Activated CD4-positive, alpha-beta T cell treated with anti-CD3 and anti-CD28 coated beads for 48 hours (primary cell): ENCODE measurements around the gene CCNL2.
"Not testable (repeated sequence)": the region's sequence is repeated elsewhere in the genome, so short reads cannot be mapped to it uniquely, and the experiment has no call there.

Source experiments
- DNase-seq: peaks from one replicate; pipeline ENCODE4 v3.0.0-alpha.2; 2020

Gene CCNL2

DNA sequence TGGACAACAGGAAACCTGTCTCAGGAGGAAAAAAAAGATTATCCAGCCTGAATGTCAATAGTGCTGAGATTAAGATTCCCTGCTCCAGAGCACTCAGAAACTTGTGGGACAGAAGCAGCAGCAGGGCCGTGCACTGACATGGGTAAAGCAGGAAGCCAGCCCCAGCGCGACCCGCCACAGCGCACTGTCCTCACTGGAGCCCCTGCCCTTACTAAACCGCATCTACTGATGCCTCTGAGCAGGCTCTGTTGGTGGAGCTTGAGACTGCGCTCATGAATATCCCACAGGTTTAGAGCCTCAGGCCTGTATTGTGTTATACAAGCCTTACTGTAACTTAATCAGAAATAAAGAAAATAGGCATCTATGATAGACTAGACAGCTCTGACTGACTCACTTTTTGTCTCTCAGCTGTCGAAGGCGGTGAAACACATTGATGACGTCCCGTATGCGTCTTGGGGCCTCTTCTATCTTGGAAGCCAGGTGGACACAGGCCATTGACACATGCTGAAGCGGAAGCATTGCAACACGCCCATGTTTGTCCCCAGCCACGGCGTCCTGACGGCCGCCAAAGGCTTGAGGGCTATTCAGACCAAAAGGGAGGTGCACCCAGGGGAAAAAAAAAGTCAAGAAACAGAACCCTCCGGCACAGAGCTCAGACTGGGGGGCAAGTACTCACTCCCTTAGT, 1.2 kb downstream of the CCNL2 start:
- no peak for DNase-seq

DNA sequence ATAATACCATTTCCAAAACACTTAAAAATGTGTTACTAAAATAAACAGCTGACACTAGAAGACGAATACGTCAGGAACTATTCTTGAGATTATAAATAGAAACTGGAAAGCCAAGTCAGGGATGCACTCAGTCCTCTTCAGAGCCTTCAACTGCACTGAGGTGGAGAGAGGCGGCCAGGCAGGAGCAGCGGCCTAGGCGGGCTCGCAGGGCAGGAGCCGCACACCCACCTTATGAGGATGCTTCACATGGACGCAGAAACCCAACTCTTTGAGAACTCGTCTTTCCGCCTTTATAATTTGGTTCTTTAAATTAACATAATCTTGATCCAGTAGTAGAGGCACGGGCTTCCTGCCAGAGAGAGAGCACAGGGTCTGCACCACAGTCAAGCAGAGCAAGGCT, 4.0 kb downstream of the CCNL2 start:
- no peak for DNase-seq

DNA sequence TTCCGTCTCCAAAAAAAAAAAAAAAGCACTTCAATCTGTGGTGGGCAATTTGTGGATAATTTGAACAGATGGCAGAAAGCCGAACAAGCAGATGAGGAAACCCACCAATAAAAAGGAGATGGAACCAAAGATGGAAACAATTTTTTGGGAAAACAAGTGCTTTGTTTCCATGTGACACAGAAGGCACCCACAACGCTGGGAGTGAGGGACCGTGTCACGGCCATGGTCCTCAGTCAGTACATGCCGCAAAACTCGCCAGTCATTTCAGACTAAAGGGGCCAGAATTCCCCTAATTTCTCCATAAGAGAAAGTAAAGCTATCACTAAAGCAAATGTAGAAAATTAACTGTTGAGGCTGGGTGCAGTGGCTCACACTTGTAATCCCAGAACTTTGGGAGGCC, 5.0 kb downstream of the CCNL2 start:
- DNase-seq: no peak

- no peak for DNase-seq
These were observed 5.7 kb downstream of the CCNL2 start for GRCh38 chr1:1393428-1393827.

GRCh38 chr1:1393014-1393413, 6.1 kb downstream of the CCNL2 start:
- no peak for DNase-seq

- no peak for DNase-seq
These were observed 7.9 kb downstream of the CCNL2 start for GRCh38 chr1:1391225-1391624.

DNA sequence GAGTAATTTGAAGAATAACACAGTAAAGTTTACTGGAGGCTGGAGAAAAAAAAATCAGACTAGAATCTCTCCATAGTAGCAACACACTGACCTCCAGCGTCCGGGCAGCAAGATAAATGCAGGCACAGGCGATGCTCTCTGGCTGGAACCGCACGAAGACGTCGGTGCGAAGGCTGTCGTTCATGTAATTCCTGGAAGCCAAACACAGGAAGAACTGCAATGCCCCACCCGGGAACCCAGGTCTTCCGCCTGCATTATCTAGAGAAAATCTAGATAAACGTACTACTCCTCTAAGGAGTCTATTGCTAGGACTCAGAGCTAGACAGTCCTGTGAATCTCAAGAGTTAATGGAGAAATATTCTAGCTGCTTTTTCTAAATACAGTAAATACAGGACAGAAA, 8.5 kb downstream of the CCNL2 start:
- no peak for DNase-seq

GRCh38 chr1:1388078-1388472, 11.1 kb downstream of the CCNL2 start:
- no peak for DNase-seq

GRCh38 chr1:1387098-1388077, 11.7 kb downstream of the CCNL2 start:
- no peak for DNase-seq

GRCh38 chr1:1385931-1386330, 13.2 kb downstream of the CCNL2 start:
- DNase-seq: no peak

GRCh38 chr1:1385339-1385738, 13.8 kb downstream of the CCNL2 start:
- not testable (repeated sequence) for DNase-seq

- no peak for DNase-seq
These were observed 17.8 kb downstream of the CCNL2 start for GRCh38 chr1:1381294-1381693.

- no peak for DNase-seq
These were observed 18.3 kb downstream of the CCNL2 start for GRCh38 chr1:1380860-1381259.

GRCh38 chr1:1377540-1378205, 21.5 kb downstream of the CCNL2 start:
- no peak for DNase-seq

GRCh38 chr1:1376551-1377226, 22.4 kb downstream of the CCNL2 start:
- DNase-seq: no peak

- peak; percentile 97 for DNase-seq
These were observed 24.0 kb downstream of the CCNL2 start, which contains the start of gene AURKAIP1 for GRCh38 chr1:1374929-1375662. AURKAIP1 (minus strand) TSS chr1:1375207; CDS start chr1:1374756, 451 bp downstream.

DNA sequence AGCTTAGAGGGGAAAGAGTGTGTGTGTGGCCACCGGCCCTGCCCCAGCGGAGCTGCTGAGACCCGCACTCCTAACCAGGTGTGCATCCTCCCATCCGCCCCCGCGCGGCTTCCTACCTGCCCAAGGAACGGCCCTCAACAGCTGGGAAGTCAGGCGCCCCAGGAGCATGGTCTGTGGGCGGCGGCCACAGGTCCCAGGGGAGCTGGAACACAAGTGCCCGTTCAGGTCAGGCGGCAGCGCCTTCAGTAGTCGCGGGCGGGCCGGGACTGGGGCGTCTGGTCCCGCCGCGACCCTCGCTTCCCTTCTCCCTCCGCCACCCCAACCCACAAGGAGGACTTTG, 24.6 kb downstream of the CCNL2 start:
- DNase-seq: no peak

- DNase-seq: no peak
These were observed 25.1 kb downstream of the CCNL2 start for GRCh38 chr1:1373815-1374588.

DNA sequence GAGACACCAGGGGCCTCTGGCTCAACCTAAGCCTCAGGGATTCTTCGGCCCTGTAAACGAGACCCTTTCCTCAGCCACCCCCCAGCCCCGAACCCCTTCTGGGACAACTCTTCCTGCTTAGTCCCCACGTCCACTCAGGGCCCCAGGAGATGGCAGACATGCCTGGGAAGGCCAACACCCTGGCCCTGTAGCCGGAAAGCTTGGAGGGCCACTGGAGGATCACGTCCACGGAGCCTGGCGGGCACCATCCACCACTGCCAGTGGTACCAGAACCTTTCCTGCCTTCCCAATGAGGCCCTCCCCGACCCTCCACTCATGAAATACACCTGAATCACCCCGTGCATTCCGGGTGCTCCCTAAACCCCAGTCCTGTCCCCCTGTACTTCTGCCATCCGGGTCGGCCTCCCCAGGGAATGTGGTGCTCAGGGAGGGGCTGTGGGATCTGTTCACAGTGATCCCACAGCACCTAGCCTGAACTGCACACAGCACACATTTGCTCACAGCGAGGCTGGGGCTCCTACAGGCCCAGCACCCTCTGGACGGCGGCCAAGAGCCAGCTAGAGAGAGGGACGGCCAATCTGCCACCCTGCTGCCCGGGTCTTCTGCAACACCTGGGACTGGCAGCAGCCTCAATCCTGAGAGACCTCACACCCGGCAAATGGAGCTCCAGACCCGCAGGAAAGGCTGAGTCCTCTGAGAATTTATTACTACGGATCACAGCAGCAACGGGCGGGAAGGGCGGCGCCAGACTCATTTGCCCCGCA, 25.9 kb downstream of the CCNL2 start:
- DNase-seq: no peak
